H1 (cell line): ENCODE data around the gene MRPL4. TPM values are rescaled to one million over a fixed set of nuclear protein-coding genes. Genes with fewer than 3 reads are reported as not detected.

Source experiments
- ASH2L ChIP-seq: fragments of 200-600, 300-600 bp; sonication (generic); IDR thresholded peaks from one replicate; pipeline ENCODE4 v1.7.1; 2017; ENCODE audit warnings: low read length
- BCL11A ChIP-seq, 2 experiments: IDR thresholded peaks; one replicate each; pipeline ENCODE4 v1.6.1; 2011; ENCODE audit warnings: low read depth in 2 of 2, low read length in 2 of 2, mild to moderate bottlenecking in 2 of 2
- CBX5 ChIP-seq: fragments of 300-800, 300-1000 bp; sonication (generic); IDR thresholded peaks from 2 replicates; pipeline ENCODE4 v1.7.1; 2016; ENCODE audit warnings: antibody characterized with exemption, low read length, low read depth
- CHD2 ChIP-seq: IDR thresholded peaks from 2 replicates; pipeline ENCODE4 v1.6.1; 2012; ENCODE audit warnings: low read length, improper control_type of control experiment
- CREB1 ChIP-seq: IDR thresholded peaks from 2 replicates; pipeline ENCODE4 v1.6.1; 2012; ENCODE audit warnings: inconsistent platforms
- EZH2 ChIP-seq: fragments of 200-600 bp; sonication (generic); IDR thresholded peaks from 2 replicates; pipeline ENCODE4 v1.7.1; 2012; ENCODE audit warnings: low read depth, mild to moderate bottlenecking, moderate library complexity, low read length, inconsistent platforms; ENCODE audit not compliant: severe bottlenecking
- PHF8 ChIP-seq: fragments of 200-600 bp; sonication (generic); conservative IDR thresholded peaks from 2 replicates; pipeline ENCODE4 v1.7.1; 2012; ENCODE audit warnings: low read depth, mild to moderate bottlenecking, inconsistent platforms, low read length, moderate library complexity
- RAD21 ChIP-seq, 2 experiments: IDR thresholded peaks in 1 of 2; conservative IDR thresholded peaks in 1 of 2; 2 replicates each; pipeline ENCODE4 v1.6.1; 2011; ENCODE audit warnings: low read depth in 2 of 2, low read length in 2 of 2, improper control_type of control experiment in 1 of 2, inconsistent platforms in 1 of 2, mild to moderate bottlenecking in 1 of 2, moderate library complexity in 1 of 2
- SRF ChIP-seq: IDR thresholded peaks from 2 replicates; pipeline ENCODE4 v1.6.1; 2011; ENCODE audit warnings: mild to moderate bottlenecking, low read depth, low read length, moderate library complexity
- USF2 ChIP-seq: IDR thresholded peaks from 2 replicates; pipeline ENCODE4 v1.6.1; 2011; ENCODE audit warnings: low read length, improper control_type of control experiment
- ZNF274 ChIP-seq: IDR thresholded peaks from 2 replicates; pipeline ENCODE4 v1.7.0; 2012; ENCODE audit warnings: low read length, borderline replicate concordance; ENCODE audit errors: extremely low read depth
- polyA plus RNA-seq, 7 experiments: library from polyadenylated mRNA; depleted of rRNA in 3 of 7; stranded (reverse) in 5 of 7; unstranded in 2 of 7; fragments of >200 nt in 5 of 7; fragments of 200-250 nt in 2 of 7; gene quantifications; 1 replicate in 5 of 7; 2 replicates in 1 of 7; 4 replicates in 1 of 7; pipeline versions ENCODE4 v1.2.1 to v1.2.3, GENCODE V29; 2011 to 2013; ENCODE audit warnings: missing spikeins in 2 of 7, mixed read lengths in 2 of 7
- total RNA-seq: library from RNA; stranded (reverse); fragmentation: NEBNext Ultra II Directional; extraction: Animal tissue kit (Norgen Biotek cat#: 25700); gene quantifications from 2 replicates; pipeline ENCODE4 v1.2.1, GENCODE V29; 2021

The MRPL4 gene
- total and polyA plus RNA-seq, 2 of the 8 experiments (the other 6 are each of a cell fraction or from before 2014, with no cell fraction given) = 82.3 to 187 TPM

- TF ChIP-seq ASH2L (no peak), ZNF274 (no peak), CREB1 (peak; percentile 93), BCL11A (IDR thresholded peaks at IDR 0.05; ENCODE audit: low read depth in 2 of 2, low read length in 2 of 2) (no peak), CBX5 (no peak), EZH2 (no peak), RAD21 (IDR thresholded peaks at IDR 0.05 in 1 of 2, conservative IDR thresholded peaks at IDR 0.05 in 1 of 2; ENCODE audit: low read depth in 2 of 2, low read length in 2 of 2) (no peak), SRF (peak; percentile 34; the same call in 1 of the 2 replicates), PHF8 (no peak), USF2 (peak; percentile 65), CHD2 (no peak)
These were observed 37.3 kb downstream of the MRPL4 start (continued) for GRCh38 chr19:10289167-10289835.
